ENCODE measurements around the gene IL11. TPM values are rescaled to one million over a fixed set of nuclear protein-coding genes. Genes with fewer than 3 reads are reported as not detected.

The IL11 gene
- polyA plus RNA-seq, 2 of the 4 experiments (the other 2 are of a cell fraction) = 52.4 to 100.0 TPM

DNA sequence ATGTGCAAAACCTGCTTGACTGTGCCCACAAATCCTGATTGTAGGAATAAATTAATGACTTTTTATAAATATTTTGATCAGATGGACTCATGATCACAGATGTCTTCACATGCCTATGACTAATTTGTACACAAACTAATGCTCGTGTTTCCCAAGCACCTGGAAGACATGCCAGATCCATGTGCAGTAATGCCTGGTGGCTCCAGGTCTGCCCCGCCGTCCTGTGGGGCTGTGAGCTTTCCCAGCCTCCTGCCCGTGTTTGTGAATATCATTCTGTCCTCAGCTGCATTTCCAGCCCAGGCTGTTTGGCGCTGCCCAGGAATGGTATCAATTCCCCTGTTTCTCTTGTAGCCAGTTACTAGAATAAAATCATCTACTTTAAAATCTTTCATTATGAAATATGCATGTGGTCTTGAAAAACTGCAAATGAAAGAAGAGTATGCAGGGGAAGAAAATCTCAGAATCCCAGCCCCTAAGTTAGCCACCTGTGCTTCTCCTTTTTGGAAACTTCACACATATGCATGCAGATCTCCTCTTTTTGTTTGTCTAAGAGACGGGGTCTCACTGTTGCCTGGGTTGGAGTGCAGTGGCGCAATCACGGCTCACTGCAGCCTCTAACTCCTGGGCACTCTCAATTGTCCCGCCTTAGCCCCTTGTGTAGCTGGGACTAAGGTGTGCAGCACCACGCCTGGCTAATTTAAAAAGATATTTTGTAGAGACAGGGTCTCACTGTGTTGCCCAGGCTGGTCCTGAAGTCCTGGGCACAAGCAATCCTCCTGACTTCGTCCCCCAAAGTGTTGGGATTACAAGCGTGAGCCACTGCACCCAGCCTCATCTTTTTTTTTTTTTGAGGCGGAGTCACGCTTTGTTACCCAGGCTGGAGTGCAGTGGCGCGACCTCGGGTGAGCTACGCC is 21.7 kb upstream of the IL11 start:
- CTCF ChIA-PET = interaction anchor here (1.0 to 7.0 kb wide), 6 partner anchors 9 to 104 kb away, joined by 3 to 38 read pairs (median 4); no protein-coding TSS in a partner anchor
- H3K4me2 ChIP-seq = 0 out of 3 replicates have a peak overlapping the region, but pooled peaks have one; percentile 4
- FAIRE-seq = no peak
- ATAC-seq = peak; percentile 6 to 27; a peak in 3 of 6 replicates
- no peak for DNase-seq (ENCODE audit: low read depth in 1 of 2, low spot score in 1 of 2)
- H3K4me3 ChIP-seq = no peak overlapping the region
- peak overlapping the region in 1 of 2 experiments; percentile 19; a peak in 3 of 6 replicates for H3K27ac ChIP-seq
- POLR2A ChIA-PET = interaction anchor here (1.2 to 6.5 kb wide), 3 partner anchors 15 to 275 kb away, joined by 4 to 55 read pairs (median 26); partner anchors contain the start of genes PPP1R12C and UBE2S
- no peaks in the 10 kb centered on the region for H3K9me3 ChIP-seq
- H3K4me1 ChIP-seq = peaks cover 61% of the 10 kb centered on the region
- 80% methylated on average over 18 of the region's 18 CpGs for WGBS (ENCODE audit: missing lambda C conversion rate)
- TF ChIP-seq JUNB (IDR thresholded peaks at IDR 0.05) = no peak
- TF ChIP-seq KDM5A (IDR thresholded peaks at IDR 0.05) = no peak
- no peak for TF ChIP-seq BHLHE40 (IDR thresholded peaks at IDR 0.05; ENCODE audit: low read depth, low read length)
- TF ChIP-seq CBX2 (IDR thresholded peaks at IDR 0.05; ENCODE audit: borderline replicate concordance, low read depth) = no peak
- no peak; a peak in 1 of 5 replicates for TF ChIP-seq JUN (IDR thresholded peaks at IDR 0.05)
- no peak for TF ChIP-seq CHD2 (IDR thresholded peaks at IDR 0.05; ENCODE audit: low read length, partially characterized antibody)
- no peak for TF ChIP-seq NR3C1 (IDR thresholded peaks at IDR 0.05)
- TF ChIP-seq RARB (CRISPR knock-in tag; IDR thresholded peaks at IDR 0.05) = no peak
- TF ChIP-seq TP53 (CRISPR knock-in tag; IDR thresholded peaks at IDR 0.05) = no peak
- TF ChIP-seq EP300 (IDR thresholded peaks at IDR 0.05) = no peak
- no peak for TF ChIP-seq GATA3 (IDR thresholded peaks at IDR 0.05; ENCODE audit: borderline replicate concordance)
- no peak for TF ChIP-seq RNF2 (IDR thresholded peaks at IDR 0.05; ENCODE audit: borderline replicate concordance, low read depth)
- no peak for TF ChIP-seq CHD4 (IDR thresholded peaks at IDR 0.05; ENCODE audit: borderline replicate concordance)
- no peak for TF ChIP-seq POLR2A (IDR thresholded peaks at IDR 0.05; ENCODE audit: low read length)
- TF ChIP-seq, protein P1, sequence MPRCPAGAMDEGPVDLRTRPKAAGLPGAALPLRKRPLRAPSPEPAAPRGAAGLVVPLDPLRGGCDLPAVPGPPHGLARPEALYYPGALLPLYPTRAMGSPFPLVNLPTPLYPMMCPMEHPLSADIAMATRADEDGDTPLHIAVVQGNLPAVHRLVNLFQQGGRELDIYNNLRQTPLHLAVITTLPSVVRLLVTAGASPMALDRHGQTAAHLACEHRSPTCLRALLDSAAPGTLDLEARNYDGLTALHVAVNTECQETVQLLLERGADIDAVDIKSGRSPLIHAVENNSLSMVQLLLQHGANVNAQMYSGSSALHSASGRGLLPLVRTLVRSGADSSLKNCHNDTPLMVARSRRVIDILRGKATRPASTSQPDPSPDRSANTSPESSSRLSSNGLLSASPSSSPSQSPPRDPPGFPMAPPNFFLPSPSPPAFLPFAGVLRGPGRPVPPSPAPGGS (IDR thresholded peaks at IDR 0.05) = 0 out of 3 replicates have a peak, but pooled peaks have one; percentile 28
- TF ChIP-seq MYC (IDR thresholded peaks at IDR 0.05; ENCODE audit: borderline replicate concordance, low read length) = no peak
- TF ChIP-seq, protein P2, sequence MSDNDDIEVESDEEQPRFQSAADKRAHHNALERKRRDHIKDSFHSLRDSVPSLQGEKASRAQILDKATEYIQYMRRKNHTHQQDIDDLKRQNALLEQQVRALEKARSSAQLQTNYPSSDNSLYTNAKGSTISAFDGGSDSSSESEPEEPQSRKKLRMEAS (IDR thresholded peaks at IDR 0.05) = peak; percentile 17; the same call in 1 of the 2 replicates
- TF ChIP-seq ZNF302 (CRISPR knock-in tag; IDR thresholded peaks at IDR 0.05) = no peak
- TF ChIP-seq FOXS1 (CRISPR knock-in tag; IDR thresholded peaks at IDR 0.05) = no peak
- TF ChIP-seq, protein P3, sequence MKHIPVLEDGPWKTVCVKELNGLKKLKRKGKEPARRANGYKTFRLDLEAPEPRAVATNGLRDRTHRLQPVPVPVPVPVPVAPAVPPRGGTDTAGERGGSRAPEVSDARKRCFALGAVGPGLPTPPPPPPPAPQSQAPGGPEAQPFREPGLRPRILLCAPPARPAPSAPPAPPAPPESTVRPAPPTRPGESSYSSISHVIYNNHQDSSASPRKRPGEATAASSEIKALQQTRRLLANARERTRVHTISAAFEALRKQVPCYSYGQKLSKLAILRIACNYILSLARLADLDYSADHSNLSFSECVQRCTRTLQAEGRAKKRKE (CRISPR knock-in tag; IDR thresholded peaks at IDR 0.05; ENCODE audit: low read depth) = no peak
- TF ChIP-seq, protein P4, sequence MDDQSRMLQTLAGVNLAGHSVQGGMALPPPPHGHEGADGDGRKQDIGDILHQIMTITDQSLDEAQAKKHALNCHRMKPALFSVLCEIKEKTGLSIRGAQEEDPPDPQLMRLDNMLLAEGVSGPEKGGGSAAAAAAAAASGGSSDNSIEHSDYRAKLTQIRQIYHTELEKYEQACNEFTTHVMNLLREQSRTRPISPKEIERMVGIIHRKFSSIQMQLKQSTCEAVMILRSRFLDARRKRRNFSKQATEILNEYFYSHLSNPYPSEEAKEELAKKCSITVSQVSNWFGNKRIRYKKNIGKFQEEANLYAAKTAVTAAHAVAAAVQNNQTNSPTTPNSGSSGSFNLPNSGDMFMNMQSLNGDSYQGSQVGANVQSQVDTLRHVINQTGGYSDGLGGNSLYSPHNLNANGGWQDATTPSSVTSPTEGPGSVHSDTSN (IDR thresholded peaks at IDR 0.05) = 0 out of 2 replicates have a peak, but pooled peaks have one; percentile 55
- TF ChIP-seq EHF (CRISPR knock-in tag; IDR thresholded peaks at IDR 0.05) = no peak
- TF ChIP-seq ZC3H11A (IDR thresholded peaks at IDR 0.05) = no peak
- no peak for TF ChIP-seq HOXB13 (CRISPR knock-in tag; IDR thresholded peaks at IDR 0.05; ENCODE audit: low read depth)
- TF ChIP-seq ZFP36 (IDR thresholded peaks at IDR 0.05; ENCODE audit: borderline replicate concordance, partially characterized antibody) = no peak
- TF ChIP-seq FOSB (CRISPR knock-in tag; IDR thresholded peaks at IDR 0.05) = no peak
- TF ChIP-seq SMC3 (IDR thresholded peaks at IDR 0.05) = no peak
- TF ChIP-seq HDAC2 (IDR thresholded peaks at IDR 0.05) = no peak
- no peak for TF ChIP-seq RFX5 (IDR thresholded peaks at IDR 0.05)
- TF ChIP-seq CEBPB (IDR thresholded peaks at IDR 0.05) = peak in 1 of 2 experiments; percentile 74; a peak in 2 of 4 replicates
- no peak for TF ChIP-seq PHF8 (IDR thresholded peaks at IDR 0.05; ENCODE audit: borderline replicate concordance, low read depth)
- TF ChIP-seq, protein P5, sequence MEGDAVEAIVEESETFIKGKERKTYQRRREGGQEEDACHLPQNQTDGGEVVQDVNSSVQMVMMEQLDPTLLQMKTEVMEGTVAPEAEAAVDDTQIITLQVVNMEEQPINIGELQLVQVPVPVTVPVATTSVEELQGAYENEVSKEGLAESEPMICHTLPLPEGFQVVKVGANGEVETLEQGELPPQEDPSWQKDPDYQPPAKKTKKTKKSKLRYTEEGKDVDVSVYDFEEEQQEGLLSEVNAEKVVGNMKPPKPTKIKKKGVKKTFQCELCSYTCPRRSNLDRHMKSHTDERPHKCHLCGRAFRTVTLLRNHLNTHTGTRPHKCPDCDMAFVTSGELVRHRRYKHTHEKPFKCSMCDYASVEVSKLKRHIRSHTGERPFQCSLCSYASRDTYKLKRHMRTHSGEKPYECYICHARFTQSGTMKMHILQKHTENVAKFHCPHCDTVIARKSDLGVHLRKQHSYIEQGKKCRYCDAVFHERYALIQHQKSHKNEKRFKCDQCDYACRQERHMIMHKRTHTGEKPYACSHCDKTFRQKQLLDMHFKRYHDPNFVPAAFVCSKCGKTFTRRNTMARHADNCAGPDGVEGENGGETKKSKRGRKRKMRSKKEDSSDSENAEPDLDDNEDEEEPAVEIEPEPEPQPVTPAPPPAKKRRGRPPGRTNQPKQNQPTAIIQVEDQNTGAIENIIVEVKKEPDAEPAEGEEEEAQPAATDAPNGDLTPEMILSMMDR (IDR thresholded peaks at IDR 0.05) = no peak
- TF ChIP-seq ZSCAN20 (CRISPR knock-in tag; IDR thresholded peaks at IDR 0.05) = no peak
- TF ChIP-seq HOXA7 (CRISPR knock-in tag; IDR thresholded peaks at IDR 0.05) = no peak
- TF ChIP-seq, protein P6, sequence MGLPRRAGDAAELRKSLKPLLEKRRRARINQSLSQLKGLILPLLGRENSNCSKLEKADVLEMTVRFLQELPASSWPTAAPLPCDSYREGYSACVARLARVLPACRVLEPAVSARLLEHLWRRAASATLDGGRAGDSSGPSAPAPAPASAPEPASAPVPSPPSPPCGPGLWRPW (IDR thresholded peaks at IDR 0.05) = no peak
- TF ChIP-seq FOSL2 (IDR thresholded peaks at IDR 0.05) = no peak
- TF ChIP-seq FOSL2 (CRISPR knock-in tag; IDR thresholded peaks at IDR 0.05) = peak; percentile 28
